HCT116 (cell line): ENCODE measurements around the gene ADAM19. TPM values are rescaled to one million over a fixed set of nuclear protein-coding genes. Genes with fewer than 3 reads are reported as not detected.

ENCODE experiments used
- ATAC-seq: fragments of 200-7000 bp; cut with Tn5 transposase; 2 replicates; pipeline ENCODE4 v1.9.1; 2020; ENCODE audit warnings: mild to moderate bottlenecking, moderate library complexity
- BruUV-seq: library from RNA; stranded (reverse); fragments of 400-500 nt; replicated peaks from 2 replicates; lab custom pipeline; 2021; lab: Mats Ljungman, UMichigan
- CTCF ChIA-PET: fragments of 300-600 bp; sonication (Branson Sonifier 250); formaldehyde crosslinking; loops from one replicate; lab custom pipeline; 2021; ENCODE audit warnings: antibody characterized with exemption; lab: Charles Lee
- POLR2A ChIA-PET: fragments of 300-600, 350-600 bp; sonication (Branson Sonifier 250); formaldehyde crosslinking; loops from one replicate; lab custom pipeline; 2021; ENCODE audit warnings: antibody characterized with exemption; lab: Charles Lee
- RAD21 ChIA-PET, 2 experiments: fragments of 300-600 bp; sonication (Branson Sonifier 250); formaldehyde crosslinking; loops; one replicate each; lab custom pipeline; 2023; ENCODE audit warnings: low total read pairs in 2 of 2; ENCODE audit not compliant: uncharacterized antibody in 2 of 2, unreplicated experiment in 2 of 2, low non-redundant PET in 1 of 2; lab: Charles Lee
- DNase-seq: peaks from one replicate; pipeline ENCODE4 v3.0.0-alpha.2; 2010; ENCODE audit warnings: low read depth, low spot score
- H2AFZ ChIP-seq: fragments of 200-600 bp; shearing (Covaris generic), sonication (generic); 2 replicates; pipeline ENCODE4 v1.6.1; 2017; ENCODE audit warnings: low read depth, mixed run types, mixed read lengths, antibody characterized with exemption, low read length; ENCODE audit not compliant: poor library complexity, severe bottlenecking
- H3K27ac ChIP-seq: 2 replicates; pipeline ENCODE4 v1.5.1; 2012; ENCODE audit warnings: low read depth, low read length
- H3K27me3 ChIP-seq: fragments of 200-600 bp; sonication (generic); 2 replicates; pipeline ENCODE4 v1.6.1; 2016; ENCODE audit warnings: mixed run types, low read length, mixed read lengths; ENCODE audit not compliant: insufficient read depth
- H3K36me3 ChIP-seq, 2 experiments: fragments of 200-500 bp in 1 of 2; fragments of 200-600 bp in 1 of 2; sonication (Bioruptor generic) in 1 of 2; sonication (generic) in 1 of 2; 2 replicates each; pipeline versions ENCODE4 v1.5.1 to v1.6.1; 2014 to 2016; ENCODE audit warnings: low read length in 2 of 2, inconsistent platforms in 1 of 2, mixed read lengths in 1 of 2, mixed run types in 1 of 2; ENCODE audit not compliant: insufficient read depth in 2 of 2, control insufficient read depth in 1 of 2
- H3K4me1 ChIP-seq, 2 experiments: fragments of 200-600 bp in 1 of 2; sonication (generic) in 1 of 2; 2 replicates each; pipeline versions ENCODE4 v1.5.1 to v1.6.1; 2012 to 2017; ENCODE audit warnings: low read length in 2 of 2, inconsistent platforms in 1 of 2, mild to moderate bottlenecking in 1 of 2, mixed read lengths in 1 of 2, mixed run types in 1 of 2, moderate library complexity in 1 of 2; ENCODE audit not compliant: insufficient read depth in 2 of 2, control insufficient read depth in 1 of 2
- H3K4me2 ChIP-seq: fragments of 200-600 bp; sonication (generic); 2 replicates; pipeline ENCODE4 v1.6.1; 2017; ENCODE audit warnings: mixed run types, low read length, mixed read lengths
- H3K4me3 ChIP-seq, 2 experiments: fragments of 200-600 bp in 1 of 2; sonication (generic) in 1 of 2; replicated peaks in 1 of 2; 2 replicates each; pipeline ENCODE4 v1.5.1; 2011 to 2016; ENCODE audit warnings: low read length in 2 of 2, control low read depth in 1 of 2, low read depth in 1 of 2, mild to moderate bottlenecking in 1 of 2, mixed read lengths in 1 of 2, mixed run types in 1 of 2
- H3K79me2 ChIP-seq: fragments of 200-600 bp; sonication (generic); 2 replicates; pipeline ENCODE4 v1.6.1; 2017; ENCODE audit warnings: mild to moderate bottlenecking, mixed run types, low read length, moderate library complexity, mixed read lengths; ENCODE audit not compliant: insufficient read depth
- H3K9ac ChIP-seq: fragments of 200-600 bp; sonication (generic); 2 replicates; pipeline ENCODE4 v1.6.1; 2016; ENCODE audit warnings: low read length, mixed read lengths
- H3K9me2 ChIP-seq: fragments of 200-600 bp; sonication (generic), shearing (Covaris generic); 2 replicates; pipeline ENCODE4 v1.6.1; 2017; ENCODE audit warnings: mixed run types, mild to moderate bottlenecking, moderate library complexity; ENCODE audit not compliant: insufficient read depth
- H3K9me3 ChIP-seq, 2 experiments: fragments of 200-500 bp in 1 of 2; fragments of 200-600 bp in 1 of 2; sonication (Bioruptor generic) in 1 of 2; sonication (generic) in 1 of 2; 2 replicates each; pipeline ENCODE4 v1.6.1; 2014 to 2017; ENCODE audit warnings: low read length in 2 of 2, mixed read lengths in 2 of 2, inconsistent platforms in 1 of 2, low read depth in 1 of 2, mild to moderate bottlenecking in 1 of 2, mixed run types in 1 of 2, moderate library complexity in 1 of 2; ENCODE audit not compliant: control insufficient read depth in 1 of 2, insufficient read depth in 1 of 2
- H4K20me1 ChIP-seq: fragments of 200-600 bp; sonication (generic), shearing (Covaris generic); 2 replicates; pipeline ENCODE4 v1.6.1; 2017; ENCODE audit warnings: mixed run types, mild to moderate bottlenecking, moderate library complexity; ENCODE audit not compliant: insufficient read depth
- ATF3 ChIP-seq: IDR thresholded peaks from 2 replicates; pipeline ENCODE4 v1.6.1; 2012
- CBX3 ChIP-seq: IDR thresholded peaks from 2 replicates; pipeline ENCODE4 v1.6.1; 2012; ENCODE audit warnings: low read depth
- CEBPB ChIP-seq: IDR thresholded peaks from 2 replicates; pipeline ENCODE4 v1.6.1; 2012; ENCODE audit warnings: low read depth
- CTCF ChIP-seq, 3 experiments: fragments of 200-600 bp in 1 of 3; sonication (generic) in 1 of 3; IDR thresholded peaks in 2 of 3; conservative IDR thresholded peaks in 1 of 3; 2 replicates each; pipeline ENCODE4 v1.5.1; 2012 to 2017; ENCODE audit warnings: low read depth in 2 of 3, low read length in 2 of 3, antibody characterized with exemption in 1 of 3, borderline replicate concordance in 1 of 3, control low read depth in 1 of 3, mild to moderate bottlenecking in 1 of 3, mixed read lengths in 1 of 3, mixed run types in 1 of 3, moderate library complexity in 1 of 3; ENCODE audit not compliant: insufficient read depth in 1 of 3
- EGR1 ChIP-seq: IDR thresholded peaks from 2 replicates; pipeline ENCODE4 v1.6.1; 2012; ENCODE audit warnings: low read depth
- ELF1 ChIP-seq: IDR thresholded peaks from 2 replicates; pipeline ENCODE4 v1.6.1; 2012; ENCODE audit warnings: low read depth, borderline replicate concordance
- EZH2 ChIP-seq: fragments of 200-600 bp; sonication (generic); IDR thresholded peaks from 2 replicates; pipeline ENCODE4 v1.6.1; 2017; ENCODE audit warnings: antibody characterized with exemption, mixed run types
- EZH2phosphoT487 ChIP-seq: fragments of 200-600 bp; IDR thresholded peaks from 2 replicates; pipeline ENCODE4 v1.6.1; 2018; ENCODE audit warnings: antibody characterized with exemption, borderline replicate concordance
- FOSL1 ChIP-seq: IDR thresholded peaks from 2 replicates; pipeline ENCODE4 v1.6.1; 2012; ENCODE audit warnings: low read depth
- JUND ChIP-seq: IDR thresholded peaks from 2 replicates; pipeline ENCODE4 v1.6.1; 2012
- POLR2A ChIP-seq: IDR thresholded peaks from 2 replicates; pipeline ENCODE4 v1.7.0; 2011; ENCODE audit warnings: borderline replicate concordance; ENCODE audit not compliant: insufficient read depth, insufficient read length; ENCODE audit errors: extremely low read depth
- REST ChIP-seq: IDR thresholded peaks from 2 replicates; pipeline ENCODE4 v1.6.1; 2012; ENCODE audit warnings: low read depth
- TCF7L2 ChIP-seq: IDR thresholded peaks from 2 replicates; pipeline ENCODE4 v1.7.0; 2011; ENCODE audit warnings: borderline replicate concordance, inconsistent platforms; ENCODE audit not compliant: insufficient read depth, insufficient read length; ENCODE audit errors: extremely low read depth
- ZNF274 ChIP-seq: fragments of 200-500 bp; sonication (Bioruptor generic); IDR thresholded peaks from 2 replicates; pipeline ENCODE4 v1.6.1; 2014; ENCODE audit warnings: mild to moderate bottlenecking, low read depth, low read length, inconsistent platforms
- intact Hi-C: fragments of 100-400 bp; cut with micrococcal nuclease; formaldehyde crosslinking; loops from 2 replicates; pipeline ENCODE4 v1.10.0; 2022
- total RNA-seq: library from RNA; stranded (reverse); gene quantifications from one replicate; pipeline ENCODE4 v1.2.1, GENCODE V29; 2021; ENCODE audit not compliant: unreplicated experiment

The ADAM19 gene
- total RNA-seq, 1 experiment from 2014 or later, result 77.3 TPM

- TF ChIP-seq REST (no peak), EGR1 (no peak)
These were observed 105.9 kb downstream of the ADAM19 start (continued) for GRCh38 chr5:157469687-157470086.

GRCh38 chr5:157469073-157469472, 106.5 kb downstream of the ADAM19 start:
- no peak overlapping the region for H3K4me2 ChIP-seq
- H3K79me2 ChIP-seq, result no peaks in the 10 kb centered on the region
- no peak for DNase-seq
- peaks cover 17 to 26% of the 10 kb centered on the region in 2 experiments for H3K4me1 ChIP-seq
- TF ChIP-seq REST (no peak), JUND (no peak), POLR2A (no peak), TCF7L2 (no peak), CEBPB (no peak), ZNF274 (no peak), CTCF (IDR thresholded peaks at IDR 0.05 in 2 of 3, conservative IDR thresholded peaks at IDR 0.05 in 1 of 3; ENCODE audit: borderline replicate concordance in 1 of 3, insufficient read depth in 1 of 3, low read depth in 2 of 3, low read length in 2 of 3) (0 out of 6 replicates have a peak, but pooled peaks of 1 of the 3 experiments have one; percentile 8), EZH2 (no peak), CBX3 (0 out of 2 replicates have a peak, but pooled peaks have one; percentile 36), ELF1 (no peak), EZH2phosphoT487 (no peak), FOSL1 (no peak), ATF3 (no peak)
- intact Hi-C loops, result no loop called here
- ChIA-PET CTCF (interaction anchor here (1.4 to 1.9 kb wide), 2 partner anchors 33 to 37 kb away, joined by 3 to 6 read pairs; no protein-coding TSS in a partner anchor), POLR2A (no interaction called here), RAD21 (no interaction called here)
- ATAC-seq, result no peak
- H3K36me3 ChIP-seq, result no peaks in the 10 kb centered on the region
- no peak overlapping the region for H3K9ac ChIP-seq
- H3K27me3 ChIP-seq, result no peaks in the 10 kb centered on the region
- no peak overlapping the region for H2AFZ ChIP-seq
- H3K9me2 ChIP-seq, result no peaks in the 10 kb centered on the region
- H3K9me3 ChIP-seq, result no peaks in the 10 kb centered on the region
- BruUV-seq, result no TSS peak
- no peak overlapping the region for H3K27ac ChIP-seq
- no peaks in the 10 kb centered on the region for H4K20me1 ChIP-seq
- no peak overlapping the region for H3K4me3 ChIP-seq
